ENCODE results near the gene NLRC3. TPM values are rescaled to one million over a fixed set of nuclear protein-coding genes. Genes with fewer than 3 reads are reported as not detected.

NLRC3 gene
- total and polyA plus RNA-seq, 2 donors from 2014 or later: 0.52 to 5.3 TPM

- Histone ChIP-seq H3K4me1 (ENCODE audit: control insufficient read depth in 2 of 3, insufficient read depth in 2 of 3, low read depth in 1 of 3, low read length in 3 of 3) (no peaks in the 10 kb centered on the region), H3K27ac (ENCODE audit: low read depth in 2 of 2, low read length in 2 of 2) (no peak overlapping the region), H3K4me3 (ENCODE audit: low read length in 3 of 3) (no peak overlapping the region), H3K9ac (ENCODE audit: low read length in 3 of 3) (no peak overlapping the region), H3K9me3 (ENCODE audit: control insufficient read depth in 2 of 3, insufficient read depth in 1 of 3, low read length in 3 of 3) (no peaks in the 10 kb centered on the region), H3K27me3 (ENCODE audit: control insufficient read depth, insufficient read depth, low read length) (no peaks in the 10 kb centered on the region), H3K36me3 (ENCODE audit: control insufficient read depth in 2 of 3, insufficient read depth in 3 of 3, low read length in 3 of 3) (peaks cover 0 to 11% (median 6%) of the 10 kb centered on the region in 3 donors)
- peak in 1 of 5 donors; percentile 3 for DNase-seq
- intact Hi-C loops (cut with DNase I): no loop called here
- no peak for TF ChIP-seq CTCF (IDR thresholded peaks at IDR 0.05; ENCODE audit: borderline replicate concordance, extremely low read depth, insufficient read depth)
- no peak for FAIRE-seq
Measured at GRCh38 chr16:3602320-3602653, 25.1 kb upstream of the NLRC3 start.

GRCh38 chr16:3601614-3602319 lies 24.6 kb upstream of the NLRC3 start:
- DNase-seq (peak in 1 of 5 donors; percentile 37), FAIRE-seq (no peak)
- Histone ChIP-seq H3K4me3 (ENCODE audit: low read length in 3 of 3) (no peak overlapping the region), H3K4me1 (ENCODE audit: control insufficient read depth in 2 of 3, insufficient read depth in 2 of 3, low read depth in 1 of 3, low read length in 3 of 3) (no peaks in the 10 kb centered on the region), H3K9ac (ENCODE audit: low read length in 3 of 3) (no peak overlapping the region), H3K36me3 (ENCODE audit: control insufficient read depth in 2 of 3, insufficient read depth in 3 of 3, low read length in 3 of 3) (peaks cover 0 to 11% (median 6%) of the 10 kb centered on the region in 3 donors), H3K9me3 (ENCODE audit: control insufficient read depth in 2 of 3, insufficient read depth in 1 of 3, low read length in 3 of 3) (no peaks in the 10 kb centered on the region), H3K27ac (ENCODE audit: low read depth in 2 of 2, low read length in 2 of 2) (no peak overlapping the region), H3K27me3 (ENCODE audit: control insufficient read depth, insufficient read depth, low read length) (no peaks in the 10 kb centered on the region)
- intact Hi-C loops (cut with DNase I): no loop called here
- TF ChIP-seq CTCF (IDR thresholded peaks at IDR 0.05; ENCODE audit: borderline replicate concordance, extremely low read depth, insufficient read depth): no peak

GRCh38 chr16:3599922-3600321 lies 22.7 kb upstream of the NLRC3 start:
- FAIRE-seq (no peak), DNase-seq (no peak)
- Histone ChIP-seq H3K36me3 (ENCODE audit: control insufficient read depth in 2 of 3, insufficient read depth in 3 of 3, low read length in 3 of 3) (peaks cover 0 to 8% (median 6%) of the 10 kb centered on the region in 3 donors), H3K4me1 (ENCODE audit: control insufficient read depth in 2 of 3, insufficient read depth in 2 of 3, low read depth in 1 of 3, low read length in 3 of 3) (no peaks in the 10 kb centered on the region), H3K4me3 (ENCODE audit: low read length in 3 of 3) (no peak overlapping the region), H3K27me3 (ENCODE audit: control insufficient read depth, insufficient read depth, low read length) (no peaks in the 10 kb centered on the region), H3K27ac (ENCODE audit: low read depth in 2 of 2, low read length in 2 of 2) (no peak overlapping the region), H3K9ac (ENCODE audit: low read length in 3 of 3) (no peak overlapping the region), H3K9me3 (ENCODE audit: control insufficient read depth in 2 of 3, insufficient read depth in 1 of 3, low read length in 3 of 3) (no peaks in the 10 kb centered on the region)
- intact Hi-C loops (cut with DNase I): no loop called here
- TF ChIP-seq CTCF (IDR thresholded peaks at IDR 0.05; ENCODE audit: borderline replicate concordance, extremely low read depth, insufficient read depth): no peak
